ENCODE data around the gene FAR2.

Gene FAR2

DNA sequence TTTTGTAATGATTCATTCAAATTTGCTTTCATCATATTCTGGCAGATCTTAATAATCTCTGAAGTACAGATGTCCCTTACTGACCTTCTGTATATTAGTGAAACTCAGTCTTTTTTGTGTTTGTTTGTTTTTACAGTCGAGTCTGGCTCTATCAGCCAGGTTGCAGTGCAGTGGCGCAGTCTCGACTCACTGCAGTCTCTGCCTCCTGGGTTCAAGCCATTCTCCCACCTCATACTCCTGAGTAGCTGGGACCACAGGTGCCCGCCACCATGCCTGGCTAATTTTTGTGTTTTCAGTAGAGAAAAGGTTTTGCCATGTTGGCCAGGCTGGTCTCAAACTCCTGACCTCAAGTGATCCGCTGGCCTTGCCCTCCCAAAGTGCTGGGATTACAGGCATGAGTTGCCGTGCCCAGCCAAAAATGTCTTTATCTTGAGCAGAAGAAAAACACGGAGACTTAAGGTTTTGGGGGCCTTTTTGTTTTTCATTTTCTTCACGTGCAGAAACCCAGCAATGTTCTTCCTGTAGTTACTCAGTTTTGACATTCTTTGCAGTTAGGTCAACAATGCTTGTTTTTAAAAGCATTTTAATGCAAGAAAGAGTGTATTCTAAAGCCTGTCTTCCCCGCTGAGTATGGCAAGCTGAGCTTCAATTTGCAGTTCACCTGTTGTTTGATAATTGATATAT is 79.5 kb downstream of the FAR2 start:
- no peaks in the 10 kb centered on the region for H3K27me3 ChIP-seq (ENCODE audit: insufficient read depth, low read depth, severe bottlenecking)

DNA sequence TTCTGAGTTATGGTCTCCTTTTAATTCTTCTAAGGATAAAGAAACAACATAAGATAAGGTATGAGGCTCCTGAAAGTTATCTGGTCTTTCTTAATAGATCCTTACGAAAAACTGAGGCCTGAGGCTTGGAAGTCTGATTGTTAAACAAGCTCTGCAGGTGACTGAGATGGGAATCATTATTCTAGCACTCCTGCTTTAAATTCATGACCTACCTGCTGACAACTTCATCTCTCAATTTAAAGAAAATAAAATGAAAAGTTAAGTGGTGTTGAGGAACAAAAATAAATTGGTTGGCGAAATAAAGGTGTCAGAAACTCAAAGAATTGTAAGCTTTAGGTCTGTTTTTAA is 80.1 kb downstream of the FAR2 start:
- Histone ChIP-seq H3K36me3 (no peaks in the 10 kb centered on the region), H3K27me3 (ENCODE audit: insufficient read depth, low read depth, severe bottlenecking) (no peaks in the 10 kb centered on the region), H3K4me3 (ENCODE audit: low read depth, low read length) (no peak overlapping the region), H3K27ac (no peak overlapping the region), H3K9me3 (ENCODE audit: severe bottlenecking) (no peaks in the 10 kb centered on the region)
- TF ChIP-seq CTCF (IDR thresholded peaks at IDR 0.05; ENCODE audit: low read depth, low read length) = no peak
- DNase-seq = no peak

More for the DNA sequence above, 79.5 kb downstream of the FAR2 start:
- H3K9me3 ChIP-seq (ENCODE audit: severe bottlenecking) = no peaks in the 10 kb centered on the region
- no peak overlapping the region for H3K27ac ChIP-seq
- no peak for TF ChIP-seq CTCF (IDR thresholded peaks at IDR 0.05; ENCODE audit: low read depth, low read length)
- H3K36me3 ChIP-seq = no peaks in the 10 kb centered on the region
- H3K4me3 ChIP-seq (ENCODE audit: low read depth, low read length) = no peak overlapping the region
- no peak for DNase-seq

DNA sequence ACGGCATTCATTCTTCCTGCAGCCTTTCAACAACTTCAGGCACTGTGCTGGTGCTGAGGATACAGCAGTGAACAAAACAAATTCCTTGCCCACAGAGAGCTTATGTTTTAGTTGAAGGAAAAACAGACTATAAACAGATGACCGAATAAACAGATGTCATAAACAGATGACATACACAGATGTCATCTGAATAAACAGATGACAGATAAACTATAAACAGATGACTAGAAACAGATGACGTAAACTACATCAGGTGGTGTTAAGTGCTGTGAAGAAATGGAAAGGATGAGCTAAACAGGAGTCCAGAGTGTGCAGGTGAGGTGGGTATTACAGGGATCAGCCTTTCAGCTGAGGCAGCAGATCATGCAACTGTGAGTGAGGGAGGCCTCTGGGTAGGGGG is 80.9 kb downstream of the FAR2 start:
- DNase-seq = no peak
- Histone ChIP-seq H3K4me3 (ENCODE audit: low read depth, low read length) (no peak overlapping the region), H3K9me3 (ENCODE audit: severe bottlenecking) (no peaks in the 10 kb centered on the region), H3K36me3 (no peaks in the 10 kb centered on the region), H3K27ac (no peak overlapping the region), H3K27me3 (ENCODE audit: insufficient read depth, low read depth, severe bottlenecking) (no peaks in the 10 kb centered on the region)
- no peak for TF ChIP-seq CTCF (IDR thresholded peaks at IDR 0.05; ENCODE audit: low read depth, low read length)

- TF ChIP-seq CTCF (IDR thresholded peaks at IDR 0.05; ENCODE audit: low read depth, low read length) = no peak
Measured at GRCh38 chr12:29230800-29231560, 81.9 kb downstream of the FAR2 start.

GRCh38 chr12:29232086-29232485 is 83.0 kb downstream of the FAR2 start:
- no peak overlapping the region for H3K4me3 ChIP-seq (ENCODE audit: low read depth, low read length)
- no peaks in the 10 kb centered on the region for H3K36me3 ChIP-seq
- H3K9me3 ChIP-seq (ENCODE audit: severe bottlenecking) = no peaks in the 10 kb centered on the region
- no peaks in the 10 kb centered on the region for H3K27me3 ChIP-seq (ENCODE audit: insufficient read depth, low read depth, severe bottlenecking)
- no peak for DNase-seq
- no peak for TF ChIP-seq CTCF (IDR thresholded peaks at IDR 0.05; ENCODE audit: low read depth, low read length)
- no peak overlapping the region for H3K27ac ChIP-seq

More at GRCh38 chr12:29230800-29231560, 81.9 kb downstream of the FAR2 start:
- Histone ChIP-seq H3K4me3 (ENCODE audit: low read depth, low read length) (no peak overlapping the region), H3K36me3 (no peaks in the 10 kb centered on the region), H3K9me3 (ENCODE audit: severe bottlenecking) (no peaks in the 10 kb centered on the region), H3K27ac (no peak overlapping the region), H3K27me3 (ENCODE audit: insufficient read depth, low read depth, severe bottlenecking) (no peaks in the 10 kb centered on the region)
- DNase-seq = no peak
